ENCODE data around the gene GRM8. TPM values are rescaled to one million over a fixed set of nuclear protein-coding genes. Genes with fewer than 3 reads are reported as not detected.

Gene GRM8
- total and polyA plus RNA-seq, 10 of the 15 experiments (the other 5 are each of a cell fraction or from before 2014, with no cell fraction given), result 0.33 to 7.1 (median 0.45) TPM; not detected in 2

GRCh38 chr7:126589068-126589684 lies 663.6 kb downstream of the GRM8 start:
- SMC1A ChIA-PET (ENCODE audit: uncharacterized antibody, unreplicated experiment), result interaction anchor here (0.7 to 1.9 kb wide), 4 partner anchors 8 to 96 kb away, joined by 3 to 8 read pairs (median 4); no protein-coding TSS in a partner anchor
- CTCF ChIA-PET, result no interaction called here
- H3K79me2 ChIP-seq (ENCODE audit: control insufficient read depth, insufficient read depth, low read length), result no peaks in the 10 kb centered on the region
- H3K4me1 ChIP-seq (ENCODE audit: control insufficient read depth, insufficient read depth, low read length), result no peaks in the 10 kb centered on the region
- TF ChIP-seq NKRF (conservative IDR thresholded peaks at IDR 0.05), result no peak
- no peak for TF ChIP-seq BHLHE40 (IDR thresholded peaks at IDR 0.05; ENCODE audit: borderline replicate concordance in 1 of 2, low read depth in 2 of 2, low read length in 1 of 2)
- TF ChIP-seq PAX8 (IDR thresholded peaks at IDR 0.05), result no peak
- TF ChIP-seq BACH1 (IDR thresholded peaks at IDR 0.05; ENCODE audit: borderline replicate concordance), result no peak
- no peak for TF ChIP-seq TAF1 (IDR thresholded peaks at IDR 0.05; ENCODE audit: borderline replicate concordance, low read depth, low read length)
- DNase-seq (ENCODE audit: low read depth, low spot score), result no peak
- H3K36me3 ChIP-seq (ENCODE audit: control insufficient read depth in 2 of 2, insufficient read depth in 2 of 2, low read length in 1 of 2), result no peaks in the 10 kb centered on the region
- WGBS (ENCODE audit: insufficient coverage, insufficient replicate concordance, low lambda C conversion rate, missing lambda C conversion rate), result 79% methylated on average over 6 of the region's 6 CpGs
- in situ Hi-C loops (cut with MboI), result no loop called here
- intact Hi-C loops (cut with micrococcal nuclease; ENCODE audit: unreplicated experiment), result no loop called here
- H3K27me3 ChIP-seq (replicated peaks in 1 of 2; ENCODE audit: control insufficient read depth in 2 of 2, insufficient read depth in 2 of 2, low read length in 1 of 2), result no peaks in the 10 kb centered on the region
- H2AFZ ChIP-seq (ENCODE audit: control insufficient read depth, low read depth, low read length), result no peak overlapping the region
- H3K9ac ChIP-seq (ENCODE audit: control insufficient read depth, insufficient read depth, low read length), result no peak overlapping the region
- POLR2A ChIA-PET, result no interaction called here
- no TSS peak for BruUV-seq (replicated peaks)
- no peak overlapping the region for H3K4me2 ChIP-seq (ENCODE audit: control insufficient read depth, insufficient read depth)
- H3K9me3 ChIP-seq (replicated peaks; ENCODE audit: control insufficient read depth, insufficient read depth, low read length), result peaks cover 1% of the 10 kb centered on the region; the same call in 2 of the 3 replicates
- RAD21 ChIA-PET (ENCODE audit: unreplicated experiment), result interaction anchor here (0.6 kb wide), 1 partner anchor 536 kb away, joined by 3 read pairs; no protein-coding TSS in a partner anchor
- FAIRE-seq, result no peak
- no peak for ATAC-seq
- H4K20me1 ChIP-seq (ENCODE audit: control insufficient read depth, insufficient read depth), result no peaks in the 10 kb centered on the region
- no peak overlapping the region for H3K27ac ChIP-seq (ENCODE audit: control insufficient read depth, insufficient read depth)
- no peak overlapping the region for H3K4me3 ChIP-seq

Measured in GM12878 (cell line).